Measurements from ENCODE around the gene GIMAP6.

The GIMAP6 gene

DNA sequence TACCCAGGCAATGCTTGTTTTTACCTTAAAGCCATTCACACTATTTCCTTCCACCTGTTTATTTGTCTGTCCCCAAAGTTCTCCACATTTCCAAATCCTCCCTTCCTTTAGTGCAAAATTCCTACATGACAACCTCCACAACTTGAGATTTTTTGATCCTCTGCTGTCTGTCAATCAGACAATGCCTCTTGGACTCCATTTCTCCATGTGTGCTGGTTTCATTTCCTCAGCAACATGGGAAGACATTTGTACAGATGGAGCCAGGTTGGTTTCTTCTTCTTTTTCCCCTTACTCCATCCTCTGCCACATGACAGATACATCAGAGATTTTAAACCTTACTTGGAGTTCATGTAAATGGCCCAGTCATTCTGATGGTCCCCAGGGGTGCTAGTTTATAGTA, 34.2 kb upstream of the GIMAP6 start:
- Histone ChIP-seq H3K27ac (ENCODE audit: low read depth, low read length) (no peak overlapping the region), H3K4me2 (ENCODE audit: low read length) (no peak overlapping the region), H3K9me3 (ENCODE audit: control insufficient read depth, insufficient read depth, low read length) (peaks cover 3% of the 10 kb centered on the region; the same call in 1 of the 2 replicates), H3K4me1 (ENCODE audit: control insufficient read depth, low read length) (0 out of 2 replicates have a peak, but pooled peaks cover 5% of the 10 kb centered on the region), H3K79me2 (ENCODE audit: control insufficient read depth, low read length) (no peaks in the 10 kb centered on the region), H3K27me3 (ENCODE audit: control insufficient read depth, low read length) (0 out of 2 replicates have a peak, but pooled peaks cover 2% of the 10 kb centered on the region), H3K36me3 (ENCODE audit: control insufficient read depth, low read length) (no peaks in the 10 kb centered on the region), H3K4me3 (ENCODE audit: low read length) (no peak overlapping the region), H3F3A (ENCODE audit: control insufficient read depth, insufficient read depth) (no peaks in the 10 kb centered on the region), H3K9me2 (replicated peaks; ENCODE audit: control insufficient read depth, low read length) (no peaks in the 10 kb centered on the region), H4K20me1 (ENCODE audit: control insufficient read depth, insufficient read depth, low read depth, low read length) (no peaks in the 10 kb centered on the region)
- TF ChIP-seq CTCF (IDR thresholded peaks at IDR 0.05; ENCODE audit: low read depth, low read length, poor library complexity, severe bottlenecking) (no peak), EZH2phosphoT487 (IDR thresholded peaks at IDR 0.05; ENCODE audit: borderline replicate concordance, low read length) (no peak)

DNA sequence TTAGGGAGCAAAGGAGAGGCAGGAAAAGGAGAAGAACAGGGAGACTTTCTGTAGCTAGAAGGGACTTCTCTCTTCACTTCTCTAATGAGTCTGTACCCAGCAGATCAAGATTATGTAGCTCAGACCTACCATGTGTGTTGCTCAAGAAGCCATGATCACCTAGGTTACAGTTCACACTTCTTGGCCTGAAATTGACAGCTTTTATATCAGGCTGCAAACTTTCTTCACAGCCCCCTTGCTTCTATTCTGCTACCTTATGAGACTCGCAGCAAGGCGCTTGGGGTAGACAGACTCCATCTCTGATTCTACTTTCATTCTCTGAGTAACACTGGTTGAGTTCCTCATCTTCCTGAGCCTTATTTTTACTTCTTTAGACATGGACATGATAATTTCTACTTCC, 33.7 kb upstream of the GIMAP6 start:
- Histone ChIP-seq H3K4me1 (ENCODE audit: control insufficient read depth, low read length) (0 out of 2 replicates have a peak, but pooled peaks cover 5% of the 10 kb centered on the region), H4K20me1 (ENCODE audit: control insufficient read depth, insufficient read depth, low read depth, low read length) (no peaks in the 10 kb centered on the region), H3K79me2 (ENCODE audit: control insufficient read depth, low read length) (no peaks in the 10 kb centered on the region), H3K27ac (ENCODE audit: low read depth, low read length) (no peak overlapping the region), H3K9me3 (ENCODE audit: control insufficient read depth, insufficient read depth, low read length) (peaks cover 1% of the 10 kb centered on the region; the same call in 1 of the 2 replicates), H3K4me3 (ENCODE audit: low read length) (no peak overlapping the region), H3K27me3 (ENCODE audit: control insufficient read depth, low read length) (0 out of 2 replicates have a peak, but pooled peaks cover 2% of the 10 kb centered on the region), H3F3A (ENCODE audit: control insufficient read depth, insufficient read depth) (no peaks in the 10 kb centered on the region), H3K36me3 (ENCODE audit: control insufficient read depth, low read length) (no peaks in the 10 kb centered on the region), H3K9me2 (replicated peaks; ENCODE audit: control insufficient read depth, low read length) (no peaks in the 10 kb centered on the region), H3K4me2 (ENCODE audit: low read length) (no peak overlapping the region)
- TF ChIP-seq EZH2phosphoT487 (IDR thresholded peaks at IDR 0.05; ENCODE audit: borderline replicate concordance, low read length) (no peak), CTCF (IDR thresholded peaks at IDR 0.05; ENCODE audit: low read depth, low read length, poor library complexity, severe bottlenecking) (no peak)

DNA sequence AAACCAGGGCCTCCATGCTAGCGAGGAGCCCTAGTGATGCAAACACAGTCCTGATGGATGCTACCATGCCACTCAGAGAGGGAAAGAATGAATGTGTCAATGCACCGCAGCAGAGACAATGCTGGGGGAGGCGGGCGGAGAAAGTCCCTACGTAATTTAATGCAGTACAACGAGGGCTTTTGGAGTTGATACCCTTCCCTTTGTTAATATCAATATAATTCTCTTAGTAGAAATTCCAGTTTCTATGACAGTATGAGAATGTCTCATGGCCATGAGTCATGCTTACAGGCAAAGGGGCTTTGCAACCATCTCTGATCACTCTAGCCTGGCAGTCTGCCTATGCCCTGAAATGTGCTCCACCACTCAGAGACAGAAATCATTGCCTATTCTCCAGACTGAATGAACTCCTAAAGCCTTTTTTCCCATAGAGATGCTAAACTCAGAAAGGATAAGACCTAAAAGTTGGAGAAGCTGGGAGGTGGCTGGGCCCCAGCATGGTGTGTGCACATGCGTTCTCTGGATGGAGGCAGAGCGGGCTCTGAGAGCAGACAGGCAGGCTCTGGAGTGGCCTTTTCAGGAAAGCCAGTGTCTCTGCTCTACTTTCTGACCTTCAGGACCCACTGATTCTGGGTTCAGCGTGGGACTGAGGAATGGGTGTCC, 33.0 kb upstream of the GIMAP6 start:
- Histone ChIP-seq H3K9me3 (ENCODE audit: control insufficient read depth, insufficient read depth, low read length) (no peaks in the 10 kb centered on the region), H3K27ac (ENCODE audit: low read depth, low read length) (no peak overlapping the region), H3K4me3 (ENCODE audit: low read length) (no peak overlapping the region), H3K4me2 (ENCODE audit: low read length) (no peak overlapping the region), H3K79me2 (ENCODE audit: control insufficient read depth, low read length) (no peaks in the 10 kb centered on the region), H3K27me3 (ENCODE audit: control insufficient read depth, low read length) (0 out of 2 replicates have a peak, but pooled peaks cover 2% of the 10 kb centered on the region), H3K36me3 (ENCODE audit: control insufficient read depth, low read length) (no peaks in the 10 kb centered on the region), H3K4me1 (ENCODE audit: control insufficient read depth, low read length) (0 out of 2 replicates have a peak, but pooled peaks cover 5% of the 10 kb centered on the region), H3K9me2 (replicated peaks; ENCODE audit: control insufficient read depth, low read length) (no peaks in the 10 kb centered on the region), H4K20me1 (ENCODE audit: control insufficient read depth, insufficient read depth, low read depth, low read length) (no peaks in the 10 kb centered on the region), H3F3A (ENCODE audit: control insufficient read depth, insufficient read depth) (no peaks in the 10 kb centered on the region)
- TF ChIP-seq EZH2phosphoT487 (IDR thresholded peaks at IDR 0.05; ENCODE audit: borderline replicate concordance, low read length) (no peak), CTCF (IDR thresholded peaks at IDR 0.05; ENCODE audit: low read depth, low read length, poor library complexity, severe bottlenecking) (no peak)

Measured in DOHH2 (cell line).